Measurements from ENCODE around the gene TMEM89. TPM values are rescaled to one million over a fixed set of nuclear protein-coding genes. Genes with fewer than 3 reads are reported as not detected.

TMEM89 gene
- total and polyA plus RNA-seq, 2 of the 13 experiments (the other 11 are each of a cell fraction or from before 2014, with no cell fraction given) = 0.31 to 0.59 TPM

- no peak for TF ChIP-seq HNRNPL (IDR thresholded peaks at IDR 0.05; ENCODE audit: low read depth, low read length)
- no peak for TF ChIP-seq FOXK2 (IDR thresholded peaks at IDR 0.05)
- 0 out of 2 replicates have a peak, but pooled peaks have one; percentile 42 for TF ChIP-seq ZNF101 (CRISPR knock-in tag; IDR thresholded peaks at IDR 0.05; ENCODE audit: borderline replicate concordance, low read depth)
- 0 out of 2 replicates have a peak, but pooled peaks have one; percentile 22 for TF ChIP-seq HOXA9 (CRISPR knock-in tag; IDR thresholded peaks at IDR 0.05; ENCODE audit: borderline replicate concordance)
- TF ChIP-seq, protein P1, sequence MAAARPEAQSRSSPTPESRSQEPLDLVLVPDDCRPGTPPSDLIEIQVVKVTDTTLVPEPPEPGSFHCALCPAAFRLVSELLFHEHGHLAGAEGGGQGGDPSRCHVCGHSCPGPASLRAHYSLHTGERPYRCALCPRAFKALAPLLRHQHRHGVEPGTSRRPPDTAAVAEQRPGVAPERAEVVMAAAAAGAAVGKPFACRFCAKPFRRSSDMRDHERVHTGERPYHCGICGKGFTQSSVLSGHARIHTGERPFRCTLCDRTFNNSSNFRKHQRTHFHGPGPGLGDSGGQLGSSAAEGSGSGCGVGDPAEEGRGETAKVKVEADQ (CRISPR knock-in tag; IDR thresholded peaks at IDR 0.05; ENCODE audit: borderline replicate concordance) = peak; percentile 73; the same call in 1 of the 2 replicates
- TF ChIP-seq MIXL1 (CRISPR knock-in tag; IDR thresholded peaks at IDR 0.05) = no peak
- TF ChIP-seq ATF6 (CRISPR knock-in tag; conservative IDR thresholded peaks at IDR 0.05) = no peak
- no peak for TF ChIP-seq SRSF4 (IDR thresholded peaks at IDR 0.05; ENCODE audit: low read depth, low read length, poor library complexity, severe bottlenecking)
- no peak for TF ChIP-seq SNAPC2 (CRISPR knock-in tag; IDR thresholded peaks at IDR 0.05)
- peak; percentile 41; the same call in 1 of the 2 replicates for TF ChIP-seq ZNF337 (CRISPR knock-in tag; IDR thresholded peaks at IDR 0.05; ENCODE audit: borderline replicate concordance, low read depth)
- TF ChIP-seq ZBTB4 (CRISPR knock-in tag; IDR thresholded peaks at IDR 0.05; ENCODE audit: borderline replicate concordance) = peak; percentile 88; the same call in 1 of the 2 replicates
- TF ChIP-seq, protein P2, sequence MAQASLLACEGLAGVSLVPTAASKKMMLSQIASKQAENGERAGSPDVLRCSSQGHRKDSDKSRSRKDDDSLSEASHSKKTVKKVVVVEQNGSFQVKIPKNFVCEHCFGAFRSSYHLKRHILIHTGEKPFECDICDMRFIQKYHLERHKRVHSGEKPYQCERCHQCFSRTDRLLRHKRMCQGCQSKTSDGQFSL (CRISPR knock-in tag; IDR thresholded peaks at IDR 0.05) = no peak
- TF ChIP-seq RFX5 (IDR thresholded peaks at IDR 0.05; ENCODE audit: low read depth, low read length) = no peak
- TF ChIP-seq PRMT3 (CRISPR knock-in tag; IDR thresholded peaks at IDR 0.05; ENCODE audit: borderline replicate concordance, low read depth) = no peak
- TF ChIP-seq ZNF776 (CRISPR knock-in tag; IDR thresholded peaks at IDR 0.05) = no peak; the same call in 1 of the 2 replicates
- TF ChIP-seq, protein P3, sequence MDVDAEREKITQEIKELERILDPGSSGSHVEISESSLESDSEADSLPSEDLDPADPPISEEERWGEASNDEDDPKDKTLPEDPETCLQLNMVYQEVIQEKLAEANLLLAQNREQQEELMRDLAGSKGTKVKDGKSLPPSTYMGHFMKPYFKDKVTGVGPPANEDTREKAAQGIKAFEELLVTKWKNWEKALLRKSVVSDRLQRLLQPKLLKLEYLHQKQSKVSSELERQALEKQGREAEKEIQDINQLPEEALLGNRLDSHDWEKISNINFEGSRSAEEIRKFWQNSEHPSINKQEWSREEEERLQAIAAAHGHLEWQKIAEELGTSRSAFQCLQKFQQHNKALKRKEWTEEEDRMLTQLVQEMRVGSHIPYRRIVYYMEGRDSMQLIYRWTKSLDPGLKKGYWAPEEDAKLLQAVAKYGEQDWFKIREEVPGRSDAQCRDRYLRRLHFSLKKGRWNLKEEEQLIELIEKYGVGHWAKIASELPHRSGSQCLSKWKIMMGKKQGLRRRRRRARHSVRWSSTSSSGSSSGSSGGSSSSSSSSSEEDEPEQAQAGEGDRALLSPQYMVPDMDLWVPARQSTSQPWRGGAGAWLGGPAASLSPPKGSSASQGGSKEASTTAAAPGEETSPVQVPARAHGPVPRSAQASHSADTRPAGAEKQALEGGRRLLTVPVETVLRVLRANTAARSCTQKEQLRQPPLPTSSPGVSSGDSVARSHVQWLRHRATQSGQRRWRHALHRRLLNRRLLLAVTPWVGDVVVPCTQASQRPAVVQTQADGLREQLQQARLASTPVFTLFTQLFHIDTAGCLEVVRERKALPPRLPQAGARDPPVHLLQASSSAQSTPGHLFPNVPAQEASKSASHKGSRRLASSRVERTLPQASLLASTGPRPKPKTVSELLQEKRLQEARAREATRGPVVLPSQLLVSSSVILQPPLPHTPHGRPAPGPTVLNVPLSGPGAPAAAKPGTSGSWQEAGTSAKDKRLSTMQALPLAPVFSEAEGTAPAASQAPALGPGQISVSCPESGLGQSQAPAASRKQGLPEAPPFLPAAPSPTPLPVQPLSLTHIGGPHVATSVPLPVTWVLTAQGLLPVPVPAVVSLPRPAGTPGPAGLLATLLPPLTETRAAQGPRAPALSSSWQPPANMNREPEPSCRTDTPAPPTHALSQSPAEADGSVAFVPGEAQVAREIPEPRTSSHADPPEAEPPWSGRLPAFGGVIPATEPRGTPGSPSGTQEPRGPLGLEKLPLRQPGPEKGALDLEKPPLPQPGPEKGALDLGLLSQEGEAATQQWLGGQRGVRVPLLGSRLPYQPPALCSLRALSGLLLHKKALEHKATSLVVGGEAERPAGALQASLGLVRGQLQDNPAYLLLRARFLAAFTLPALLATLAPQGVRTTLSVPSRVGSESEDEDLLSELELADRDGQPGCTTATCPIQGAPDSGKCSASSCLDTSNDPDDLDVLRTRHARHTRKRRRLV (CRISPR knock-in tag; IDR thresholded peaks at IDR 0.05) = peak; percentile 78; the same call in 1 of the 2 replicates
Observed at GRCh38 chr3:48635222-48636021, 13.9 kb upstream of the TMEM89 start, which contains the start of gene SLC26A6 (continued).
